Neural progenitor cell (in vitro differentiated cells): ENCODE results near the gene NSMCE4A.

ENCODE experiments used
- EZH2 ChIP-seq: fragments of 200-600 bp; sonication (generic); IDR thresholded peaks from 2 replicates; pipeline ENCODE4 v1.6.1; 2017; ENCODE audit warnings: antibody characterized with exemption, mild to moderate bottlenecking, moderate library complexity
- TF ChIP-seq, protein P1 (sequence below): fragments of 200-600 bp; sonication (generic); IDR thresholded peaks from 2 replicates; pipeline ENCODE4 v1.5.1; 2017; ENCODE audit warnings: antibody characterized with exemption, mild to moderate bottlenecking

DNA sequence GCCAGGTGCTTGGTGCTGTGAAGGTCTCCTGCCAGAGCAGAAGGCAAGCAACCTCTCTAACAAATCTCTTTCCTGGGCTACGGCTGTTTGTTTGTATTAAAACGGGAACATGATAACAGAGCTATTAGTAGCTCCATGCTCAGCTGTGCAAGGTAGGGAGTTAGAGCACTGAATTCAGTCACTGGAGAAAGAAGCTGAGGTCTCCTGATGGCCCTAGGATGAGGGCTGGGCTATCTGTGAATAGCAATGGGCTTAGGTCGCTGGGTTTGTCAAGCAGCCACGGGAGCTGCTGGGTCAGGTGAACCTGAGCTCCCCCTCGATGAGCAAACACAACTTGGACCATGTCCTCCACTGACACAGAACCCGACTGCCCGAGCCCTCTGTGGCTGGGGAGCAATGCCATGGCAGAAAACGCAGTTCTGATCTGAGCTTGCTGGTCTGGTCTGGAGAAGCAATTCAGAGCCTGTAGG, 38.3 kb upstream of the NSMCE4A start:
- TF ChIP-seq, protein P1, sequence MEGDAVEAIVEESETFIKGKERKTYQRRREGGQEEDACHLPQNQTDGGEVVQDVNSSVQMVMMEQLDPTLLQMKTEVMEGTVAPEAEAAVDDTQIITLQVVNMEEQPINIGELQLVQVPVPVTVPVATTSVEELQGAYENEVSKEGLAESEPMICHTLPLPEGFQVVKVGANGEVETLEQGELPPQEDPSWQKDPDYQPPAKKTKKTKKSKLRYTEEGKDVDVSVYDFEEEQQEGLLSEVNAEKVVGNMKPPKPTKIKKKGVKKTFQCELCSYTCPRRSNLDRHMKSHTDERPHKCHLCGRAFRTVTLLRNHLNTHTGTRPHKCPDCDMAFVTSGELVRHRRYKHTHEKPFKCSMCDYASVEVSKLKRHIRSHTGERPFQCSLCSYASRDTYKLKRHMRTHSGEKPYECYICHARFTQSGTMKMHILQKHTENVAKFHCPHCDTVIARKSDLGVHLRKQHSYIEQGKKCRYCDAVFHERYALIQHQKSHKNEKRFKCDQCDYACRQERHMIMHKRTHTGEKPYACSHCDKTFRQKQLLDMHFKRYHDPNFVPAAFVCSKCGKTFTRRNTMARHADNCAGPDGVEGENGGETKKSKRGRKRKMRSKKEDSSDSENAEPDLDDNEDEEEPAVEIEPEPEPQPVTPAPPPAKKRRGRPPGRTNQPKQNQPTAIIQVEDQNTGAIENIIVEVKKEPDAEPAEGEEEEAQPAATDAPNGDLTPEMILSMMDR = no peak
- no peak for TF ChIP-seq EZH2
